GM21576 (cell line): ENCODE data around the gene KCNJ6.
"Not testable (repeated sequence)": the region's sequence is repeated elsewhere in the genome, so short reads cannot be mapped to it uniquely, and the experiment has no call there.

ENCODE experiments used
- ATAC-seq: cut with Tn5 transposase; IDR thresholded peaks from one replicate; pipeline ENCODE4 v1.9.1; 2021; ENCODE audit warnings: mild to moderate bottlenecking, moderate library complexity; ENCODE audit not compliant: unreplicated experiment

Gene KCNJ6

GRCh38 chr21:37686991-37687810 is 229.1 kb downstream of the KCNJ6 start:
- ATAC-seq, result no peak

GRCh38 chr21:37684547-37684946 is 231.7 kb downstream of the KCNJ6 start:
- ATAC-seq, result no peak

- no peak for ATAC-seq
These were observed 232.2 kb downstream of the KCNJ6 start for GRCh38 chr21:37684115-37684493.

- no peak for ATAC-seq
These were observed 232.7 kb downstream of the KCNJ6 start for GRCh38 chr21:37683396-37684114.

- no peak for ATAC-seq
These were observed 233.3 kb downstream of the KCNJ6 start for GRCh38 chr21:37682966-37683365.

GRCh38 chr21:37677006-37677405 is 239.3 kb downstream of the KCNJ6 start:
- ATAC-seq, result no peak

GRCh38 chr21:37675202-37675801 is 241.0 kb downstream of the KCNJ6 start:
- no peak for ATAC-seq

- ATAC-seq, result no peak
These were observed 242.3 kb downstream of the KCNJ6 start for GRCh38 chr21:37673801-37674575.

GRCh38 chr21:37671381-37671780 is 244.9 kb downstream of the KCNJ6 start:
- no peak for ATAC-seq

GRCh38 chr21:37670883-37671282 is 245.4 kb downstream of the KCNJ6 start:
- no peak for ATAC-seq

- ATAC-seq, result no peak
These were observed 247.0 kb downstream of the KCNJ6 start for GRCh38 chr21:37669249-37669648.

- no peak for ATAC-seq
These were observed 247.6 kb downstream of the KCNJ6 start for GRCh38 chr21:37668462-37669239.

- ATAC-seq, result no peak
These were observed 248.9 kb downstream of the KCNJ6 start for GRCh38 chr21:37667380-37667779.

GRCh38 chr21:37665230-37666024 is 250.8 kb downstream of the KCNJ6 start:
- no peak for ATAC-seq

GRCh38 chr21:37662227-37662626 is 254.0 kb downstream of the KCNJ6 start:
- ATAC-seq, result not testable (repeated sequence)

GRCh38 chr21:37660709-37661108 is 255.5 kb downstream of the KCNJ6 start:
- no peak for ATAC-seq

- ATAC-seq, result no peak
These were observed 256.4 kb downstream of the KCNJ6 start for GRCh38 chr21:37659874-37660273.

GRCh38 chr21:37658817-37659458 is 257.3 kb downstream of the KCNJ6 start:
- no peak for ATAC-seq
